Measurements from ENCODE around the gene MTR.

MTR gene

GRCh38 chr1:236812334-236813030, 17.4 kb downstream of the MTR start:
- no peak for DNase-seq
- WGBS: 100% methylated on average over 4 of the region's 5 CpGs
- H3K9me3 ChIP-seq (ENCODE audit: control insufficient read depth, low read length): no peaks in the 10 kb centered on the region

GRCh38 chr1:236815941-236816340, 20.8 kb downstream of the MTR start:
- H2BK12ac ChIP-seq (ENCODE audit: low read length in 2 of 2): no peak overlapping the region
- no peak overlapping the region for H2BK15ac ChIP-seq (ENCODE audit: low read depth, poor library complexity, severe bottlenecking)
- H2BK5ac ChIP-seq (ENCODE audit: low read depth, low read length, poor library complexity, severe bottlenecking): no peak overlapping the region
- H3K27me3 ChIP-seq (ENCODE audit: control insufficient read depth in 1 of 2, insufficient read depth in 1 of 2, low read length in 2 of 2): no peaks in the 10 kb centered on the region
- no peaks in the 10 kb centered on the region for H3K9me3 ChIP-seq (ENCODE audit: control insufficient read depth, low read length)
- H3K23ac ChIP-seq (ENCODE audit: low read length in 2 of 2): no peak overlapping the region
- DNase-seq: no peak
- H2BK120ac ChIP-seq (ENCODE audit: low read depth, low read length): no peak overlapping the region
- H2AK5ac ChIP-seq (ENCODE audit: low read length, severe bottlenecking): no peak overlapping the region
- H3K18ac ChIP-seq (ENCODE audit: low read depth in 1 of 2, low read length in 2 of 2): no peak overlapping the region
- no peak overlapping the region for H3K27ac ChIP-seq (ENCODE audit: low read length, poor library complexity, severe bottlenecking)
- no peak overlapping the region for H2AFZ ChIP-seq (ENCODE audit: low read depth, low read length)
- no peak overlapping the region for H3K4me2 ChIP-seq (ENCODE audit: low read length, poor library complexity, severe bottlenecking)
- H4K8ac ChIP-seq (ENCODE audit: low read length): no peak overlapping the region
- no peak overlapping the region for H3K4me3 ChIP-seq (ENCODE audit: insufficient read depth in 1 of 2, low read depth in 1 of 2, low read length in 2 of 2)
- WGBS: 50% methylated on average over 2 of the region's 2 CpGs
- H3K14ac ChIP-seq (ENCODE audit: low read length in 2 of 2): no peak overlapping the region
- no peaks in the 10 kb centered on the region for H3K4me1 ChIP-seq (ENCODE audit: control insufficient read depth, insufficient read depth, low read depth, low read length)
- H4K91ac ChIP-seq (ENCODE audit: low read length): no peak overlapping the region
- peaks cover 11 to 92% of the 10 kb centered on the region in 2 experiments for H3K36me3 ChIP-seq (ENCODE audit: control insufficient read depth in 1 of 2, insufficient read depth in 2 of 2, low read depth in 1 of 2, low read length in 2 of 2)
- peaks cover 9% of the 10 kb centered on the region for H3K79me1 ChIP-seq (replicated peaks; ENCODE audit: low read length, poor library complexity, severe bottlenecking)
- H3K9ac ChIP-seq (ENCODE audit: low read length): no peak overlapping the region
- no peak overlapping the region for H3K4ac ChIP-seq (ENCODE audit: low read depth in 1 of 2, low read length in 2 of 2)

More at GRCh38 chr1:236812334-236813030, 17.4 kb downstream of the MTR start:
- Histone ChIP-seq H2AK5ac (ENCODE audit: low read length, severe bottlenecking) (no peak overlapping the region), H3K27me3 (ENCODE audit: control insufficient read depth in 1 of 2, insufficient read depth in 1 of 2, low read length in 2 of 2) (no peaks in the 10 kb centered on the region), H2BK12ac (ENCODE audit: low read length in 2 of 2) (no peak overlapping the region), H2AFZ (ENCODE audit: low read depth, low read length) (no peak overlapping the region), H2BK15ac (ENCODE audit: low read depth, poor library complexity, severe bottlenecking) (no peak overlapping the region), H3K79me1 (replicated peaks; ENCODE audit: low read length, poor library complexity, severe bottlenecking) (peaks cover 24% of the 10 kb centered on the region), H2BK120ac (ENCODE audit: low read depth, low read length) (no peak overlapping the region), H2BK5ac (ENCODE audit: low read depth, low read length, poor library complexity, severe bottlenecking) (no peak overlapping the region), H3K14ac (ENCODE audit: low read length in 2 of 2) (no peak overlapping the region), H3K23ac (ENCODE audit: low read length in 2 of 2) (no peak overlapping the region), H3K4ac (ENCODE audit: low read depth in 1 of 2, low read length in 2 of 2) (no peak overlapping the region), H4K91ac (ENCODE audit: low read length) (no peak overlapping the region), H3K4me1 (ENCODE audit: control insufficient read depth, insufficient read depth, low read depth, low read length) (no peaks in the 10 kb centered on the region), H3K18ac (ENCODE audit: low read depth in 1 of 2, low read length in 2 of 2) (no peak overlapping the region), H3K4me2 (ENCODE audit: low read length, poor library complexity, severe bottlenecking) (no peak overlapping the region), H3K36me3 (ENCODE audit: control insufficient read depth in 1 of 2, insufficient read depth in 2 of 2, low read depth in 1 of 2, low read length in 2 of 2) (peaks cover 4 to 97% of the 10 kb centered on the region in 2 experiments), H3K9ac (ENCODE audit: low read length) (no peak overlapping the region), H3K4me3 (ENCODE audit: insufficient read depth in 1 of 2, low read depth in 1 of 2, low read length in 2 of 2) (no peak overlapping the region), H4K8ac (ENCODE audit: low read length) (no peak overlapping the region), H3K27ac (ENCODE audit: low read length, poor library complexity, severe bottlenecking) (no peak overlapping the region)

- Histone ChIP-seq H3K4me1 (ENCODE audit: control insufficient read depth, insufficient read depth, low read depth, low read length) (no peaks in the 10 kb centered on the region), H3K36me3 (ENCODE audit: control insufficient read depth in 1 of 2, insufficient read depth in 2 of 2, low read depth in 1 of 2, low read length in 2 of 2) (peaks cover 7 to 69% of the 10 kb centered on the region in 2 experiments), H3K9ac (ENCODE audit: low read length) (no peak overlapping the region), H3K14ac (ENCODE audit: low read length in 2 of 2) (no peak overlapping the region), H3K27me3 (ENCODE audit: control insufficient read depth in 1 of 2, insufficient read depth in 1 of 2, low read length in 2 of 2) (no peaks in the 10 kb centered on the region), H2AK5ac (ENCODE audit: low read length, severe bottlenecking) (no peak overlapping the region), H2BK5ac (ENCODE audit: low read depth, low read length, poor library complexity, severe bottlenecking) (no peak overlapping the region), H3K23ac (ENCODE audit: low read length in 2 of 2) (no peak overlapping the region), H2BK12ac (ENCODE audit: low read length in 2 of 2) (no peak overlapping the region), H2BK15ac (ENCODE audit: low read depth, poor library complexity, severe bottlenecking) (no peak overlapping the region), H4K8ac (ENCODE audit: low read length) (no peak overlapping the region), H3K4ac (ENCODE audit: low read depth in 1 of 2, low read length in 2 of 2) (no peak overlapping the region), H3K27ac (ENCODE audit: low read length, poor library complexity, severe bottlenecking) (no peak overlapping the region), H3K79me1 (replicated peaks; ENCODE audit: low read length, poor library complexity, severe bottlenecking) (peaks cover 18% of the 10 kb centered on the region), H3K4me3 (ENCODE audit: insufficient read depth in 1 of 2, low read depth in 1 of 2, low read length in 2 of 2) (no peak overlapping the region), H3K9me3 (ENCODE audit: control insufficient read depth, low read length) (no peaks in the 10 kb centered on the region), H2AFZ (ENCODE audit: low read depth, low read length) (no peak overlapping the region), H3K18ac (ENCODE audit: low read depth in 1 of 2, low read length in 2 of 2) (no peak overlapping the region), H3K4me2 (ENCODE audit: low read length, poor library complexity, severe bottlenecking) (no peak overlapping the region), H2BK120ac (ENCODE audit: low read depth, low read length) (no peak overlapping the region), H4K91ac (ENCODE audit: low read length) (no peak overlapping the region)
- no peak for DNase-seq
- 97% methylated on average over 9 of the region's 9 CpGs for WGBS
Measured at GRCh38 chr1:236819856-236820255, 24.8 kb downstream of the MTR start.

GRCh38 chr1:236821091-236821627, 26.1 kb downstream of the MTR start:
- peaks cover 10 to 66% of the 10 kb centered on the region in 2 experiments for H3K36me3 ChIP-seq (ENCODE audit: control insufficient read depth in 1 of 2, insufficient read depth in 2 of 2, low read depth in 1 of 2, low read length in 2 of 2)
- H3K4me3 ChIP-seq (ENCODE audit: insufficient read depth in 1 of 2, low read depth in 1 of 2, low read length in 2 of 2): no peak overlapping the region
- no peak overlapping the region for H2AK5ac ChIP-seq (ENCODE audit: low read length, severe bottlenecking)
- H4K91ac ChIP-seq (ENCODE audit: low read length): no peak overlapping the region
- no peak overlapping the region for H3K4me2 ChIP-seq (ENCODE audit: low read length, poor library complexity, severe bottlenecking)
- H2BK15ac ChIP-seq (ENCODE audit: low read depth, poor library complexity, severe bottlenecking): no peak overlapping the region
- H3K4ac ChIP-seq (ENCODE audit: low read depth in 1 of 2, low read length in 2 of 2): no peak overlapping the region
- DNase-seq: no peak
- no peaks in the 10 kb centered on the region for H3K4me1 ChIP-seq (ENCODE audit: control insufficient read depth, insufficient read depth, low read depth, low read length)
- H4K8ac ChIP-seq (ENCODE audit: low read length): no peak overlapping the region
- no peak overlapping the region for H3K23ac ChIP-seq (ENCODE audit: low read length in 2 of 2)
- no peak overlapping the region for H3K27ac ChIP-seq (ENCODE audit: low read length, poor library complexity, severe bottlenecking)
- H2BK12ac ChIP-seq (ENCODE audit: low read length in 2 of 2): no peak overlapping the region
- H2AFZ ChIP-seq (ENCODE audit: low read depth, low read length): no peak overlapping the region
- H3K9ac ChIP-seq (ENCODE audit: low read length): no peak overlapping the region
- no peak overlapping the region for H3K18ac ChIP-seq (ENCODE audit: low read depth in 1 of 2, low read length in 2 of 2)
- H2BK120ac ChIP-seq (ENCODE audit: low read depth, low read length): no peak overlapping the region
- no peaks in the 10 kb centered on the region for H3K27me3 ChIP-seq (ENCODE audit: control insufficient read depth in 1 of 2, insufficient read depth in 1 of 2, low read length in 2 of 2)
- peaks cover 18% of the 10 kb centered on the region for H3K79me1 ChIP-seq (replicated peaks; ENCODE audit: low read length, poor library complexity, severe bottlenecking)
- no peak overlapping the region for H2BK5ac ChIP-seq (ENCODE audit: low read depth, low read length, poor library complexity, severe bottlenecking)
- 71% methylated on average over 6 of the region's 6 CpGs for WGBS
- H3K9me3 ChIP-seq (ENCODE audit: control insufficient read depth, low read length): no peaks in the 10 kb centered on the region
- no peak overlapping the region for H3K14ac ChIP-seq (ENCODE audit: low read length in 2 of 2)

Data from mesenchymal stem cell (in vitro differentiated cells and primary cell).